ENCODE results near the gene GATM.

The GATM gene

DNA sequence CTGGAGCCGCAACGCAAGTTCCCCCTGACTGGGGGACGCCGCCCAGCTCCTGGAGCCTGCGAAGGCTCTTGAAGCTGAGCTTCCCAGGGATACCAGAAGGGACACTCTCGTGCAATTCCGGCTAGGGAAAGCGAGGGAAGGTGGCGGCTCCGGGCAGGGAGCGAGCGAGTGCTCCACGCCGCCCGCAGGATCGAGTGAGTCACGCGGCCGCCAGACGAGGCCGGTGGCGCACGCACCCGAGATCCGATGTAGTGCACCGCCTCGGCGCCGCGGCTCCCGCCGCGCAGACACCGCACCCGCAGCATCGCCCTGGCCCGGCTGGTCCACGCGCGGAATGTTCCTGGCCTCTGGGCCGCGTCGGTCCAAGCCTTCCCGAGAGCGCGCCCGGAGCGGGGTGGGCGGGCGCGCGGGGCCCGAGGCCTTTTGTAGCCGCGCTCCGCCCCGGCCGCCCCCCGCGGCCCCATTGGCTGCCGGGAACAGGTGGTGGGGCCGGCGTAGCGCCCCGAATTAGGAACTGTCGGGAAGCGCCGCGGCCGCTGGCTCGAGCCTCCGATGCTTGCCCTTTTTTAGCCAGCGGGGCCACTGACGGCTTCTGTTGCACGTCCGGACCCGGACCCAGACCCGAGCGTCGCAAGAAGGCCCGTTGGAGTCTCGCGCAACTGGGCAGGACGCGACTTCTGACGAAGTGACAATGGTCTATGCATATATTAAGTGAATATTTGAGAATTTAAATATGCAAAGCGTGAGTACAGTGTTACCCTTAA, at the start of gene GATM:
TSS of gene GATM (minus strand) at position 396 of the 764 bp plus-strand sequence. CDS start at position 305, 91 bp downstream.
- peak; percentile 43 for DNase-seq

GRCh38 chr15:45427085-45427484, 48.7 kb upstream of the GATM start:
- no peak for DNase-seq

GRCh38 chr15:45425135-45425534, 46.8 kb upstream of the GATM start:
- no peak for DNase-seq

DNA sequence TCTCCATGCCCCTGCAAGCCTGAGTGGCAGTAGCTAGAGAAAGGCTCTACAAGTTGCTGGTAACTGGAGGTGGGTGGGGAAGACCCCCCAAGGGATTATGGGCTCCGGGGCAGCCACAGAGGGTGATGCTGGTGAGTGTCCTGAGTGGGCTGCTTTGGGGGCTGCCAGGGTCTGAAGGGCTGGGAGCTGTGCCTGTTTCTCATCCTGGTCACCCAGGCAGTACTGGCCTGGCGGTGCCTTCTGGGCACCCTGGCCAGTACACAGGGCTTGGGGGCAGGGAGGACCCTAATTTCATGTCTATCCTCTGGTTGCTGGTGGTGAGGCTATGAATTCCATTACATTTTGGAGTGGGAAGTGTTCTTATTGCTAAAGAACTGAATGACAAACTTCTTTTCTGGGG, 46.1 kb upstream of the GATM start:
- DNase-seq: no peak

- no peak for DNase-seq
Measured at GRCh38 chr15:45417303-45417950, 39.1 kb upstream of the GATM start.

DNA sequence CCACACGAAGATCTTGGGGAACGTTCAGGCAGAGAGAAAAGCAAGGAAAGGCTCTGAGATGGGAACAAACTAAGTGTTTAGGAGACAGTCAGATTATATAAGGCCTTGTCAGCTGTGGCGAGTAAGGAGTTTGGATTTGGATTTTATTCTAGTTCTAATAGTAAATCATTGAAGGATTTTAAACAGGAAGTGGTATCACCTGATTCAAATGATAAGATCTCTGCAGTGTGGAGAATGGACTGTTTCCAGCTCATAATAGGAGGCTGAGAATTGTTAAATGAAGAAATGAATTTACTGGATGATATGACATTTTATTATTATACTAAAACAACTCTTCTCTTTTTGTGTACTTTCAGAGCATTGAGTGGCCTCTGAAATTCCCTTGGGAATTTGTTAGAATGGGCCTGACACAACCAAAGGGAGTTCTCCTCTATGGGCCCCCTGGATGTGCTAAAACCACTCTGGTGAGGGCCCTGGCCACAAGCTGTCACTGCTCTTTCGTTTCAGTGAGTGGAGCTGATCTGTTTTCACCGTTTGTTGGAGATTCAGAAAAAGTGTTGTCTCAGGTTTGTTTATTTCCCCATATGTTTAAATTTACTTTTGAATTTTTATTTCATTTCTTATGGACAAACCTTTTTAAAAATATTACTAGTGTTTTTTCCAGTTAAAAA, 36.0 kb upstream of the GATM start:
- DNase-seq: no peak

GRCh38 chr15:45409596-45409995, 31.3 kb upstream of the GATM start:
- DNase-seq: no peak

DNA sequence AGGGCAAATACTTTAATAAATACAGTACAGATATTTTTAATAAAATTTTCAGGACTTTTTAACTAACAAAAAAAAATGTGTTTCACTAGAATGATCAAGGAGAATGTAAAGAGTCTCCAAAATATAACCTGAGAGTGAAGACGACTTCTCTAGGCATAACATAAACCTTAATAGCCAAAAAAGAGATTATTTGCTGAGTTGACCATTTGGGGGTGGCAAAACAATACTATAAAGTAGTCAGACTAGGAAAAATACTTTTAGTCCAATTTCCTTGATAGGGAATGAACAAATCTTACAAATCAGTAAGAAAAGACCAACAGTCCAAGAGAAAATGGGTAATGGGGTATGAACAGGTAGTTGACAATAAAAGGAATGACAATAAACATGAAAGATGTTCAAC, 29.4 kb upstream of the GATM start:
- no peak for DNase-seq

DNA sequence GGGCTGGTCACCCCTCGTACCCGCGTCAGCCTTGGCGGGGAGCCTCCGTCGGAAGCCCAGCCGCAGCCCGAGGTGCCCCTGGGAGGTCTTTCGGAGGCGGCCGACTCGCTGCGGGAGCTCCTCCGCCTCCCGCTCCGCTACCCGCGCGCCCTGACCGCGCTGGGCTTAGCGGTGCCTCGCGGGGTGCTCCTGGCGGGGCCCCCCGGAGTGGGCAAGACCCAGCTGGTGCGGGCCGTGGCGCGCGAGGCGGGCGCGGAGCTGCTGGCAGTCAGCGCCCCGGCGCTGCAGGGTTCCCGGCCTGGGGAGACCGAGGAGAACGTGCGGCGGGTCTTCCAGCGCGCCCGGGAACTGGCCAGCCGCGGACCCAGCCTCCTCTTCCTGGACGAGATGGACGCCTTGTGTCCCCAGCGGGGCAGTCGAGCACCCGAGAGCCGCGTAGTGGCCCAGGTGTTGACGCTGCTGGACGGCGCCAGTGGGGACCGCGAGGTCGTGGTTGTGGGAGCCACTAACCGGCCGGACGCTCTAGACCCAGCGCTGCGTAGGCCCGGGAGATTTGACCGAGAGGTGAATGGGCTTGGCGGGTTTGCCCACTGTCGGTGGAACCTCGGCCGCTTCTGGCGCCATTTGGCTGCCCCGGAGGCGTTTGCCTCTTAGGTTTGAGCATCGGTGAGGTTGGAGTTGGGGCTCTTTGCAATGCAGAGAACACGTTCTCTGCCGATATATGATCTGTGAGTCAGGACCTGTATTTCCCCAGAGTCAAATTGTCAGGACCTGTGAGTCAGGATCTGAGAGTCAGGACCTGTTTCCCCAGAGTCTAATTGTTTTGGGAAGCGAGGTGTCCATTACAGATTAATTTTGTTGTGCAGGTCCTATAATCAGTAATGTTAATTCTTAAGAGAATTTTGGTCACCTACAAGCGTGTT, 24.9 kb upstream of the GATM start:
- peak; percentile 51 for DNase-seq

DNA sequence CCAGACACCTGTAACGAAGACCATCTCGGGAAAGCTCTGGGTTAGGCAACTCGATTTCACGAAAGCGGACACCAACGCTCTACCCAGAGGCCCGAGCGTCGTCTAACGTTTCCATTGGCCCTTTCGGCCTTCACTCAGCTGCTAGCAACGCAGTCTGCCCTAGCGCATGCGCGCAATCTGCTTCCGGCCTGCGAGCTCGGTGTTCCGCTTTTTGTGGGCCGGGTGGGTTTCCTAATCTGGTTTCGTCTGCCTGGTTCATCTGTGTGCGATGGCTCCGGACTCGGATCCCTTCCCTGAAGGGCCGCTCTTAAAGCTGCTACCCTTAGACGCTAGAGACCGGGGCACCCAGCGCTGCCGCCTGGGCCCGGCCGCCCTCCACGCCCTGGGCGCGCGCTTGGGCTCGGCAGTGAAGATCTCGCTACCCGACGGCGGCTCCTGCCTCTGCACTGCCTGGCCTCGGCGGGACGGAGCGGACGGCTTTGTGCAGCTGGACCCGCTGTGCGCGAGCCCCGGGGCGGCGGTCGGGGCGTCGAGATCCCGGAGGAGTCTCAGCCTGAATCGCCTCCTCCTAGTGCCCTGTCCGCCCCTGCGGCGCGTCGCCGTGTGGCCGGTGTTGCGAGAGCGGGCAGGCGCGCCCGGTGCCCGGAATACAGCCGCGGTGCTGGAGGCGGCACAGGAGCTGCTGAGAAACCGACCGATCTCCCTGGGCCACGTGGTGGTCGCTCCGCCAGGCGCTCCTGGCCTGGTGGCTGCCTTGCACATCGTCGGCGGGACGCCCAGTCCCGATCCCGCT, 24.0 kb upstream of the GATM start:
- DNase-seq: peak; percentile 95

DNA sequence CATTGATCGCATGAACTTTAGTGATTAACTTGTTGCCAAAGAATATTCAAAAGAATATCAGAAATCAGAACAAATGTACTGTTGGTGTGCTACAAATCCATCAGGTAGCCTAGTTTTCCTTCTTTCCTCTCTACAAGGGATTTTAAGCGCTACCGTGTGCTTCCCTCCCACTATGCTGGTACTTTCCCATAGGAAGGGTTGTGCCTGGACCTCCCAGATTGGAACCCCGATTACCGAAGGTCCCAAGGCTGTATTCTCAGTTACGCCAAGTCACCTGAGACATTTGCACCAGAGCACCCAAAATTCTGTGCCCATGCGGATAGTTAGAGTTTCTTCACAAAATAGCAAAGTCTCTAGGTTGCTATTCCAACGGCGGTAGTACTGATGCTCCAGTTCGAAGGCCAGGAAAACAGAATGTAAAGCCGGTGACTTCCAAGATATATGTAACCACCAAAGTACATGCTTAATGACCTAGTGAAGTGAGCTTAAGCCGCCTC, 23.4 kb upstream of the GATM start:
- peak; percentile 16 for DNase-seq

- peak; percentile 60 for DNase-seq
Measured at GRCh38 chr15:45399381-45400212, 21.3 kb upstream of the GATM start.

GRCh38 chr15:45397116-45397665, 18.8 kb upstream of the GATM start:
- DNase-seq: no peak

GRCh38 chr15:45395943-45396342, 17.6 kb upstream of the GATM start:
- no peak for DNase-seq

DNA sequence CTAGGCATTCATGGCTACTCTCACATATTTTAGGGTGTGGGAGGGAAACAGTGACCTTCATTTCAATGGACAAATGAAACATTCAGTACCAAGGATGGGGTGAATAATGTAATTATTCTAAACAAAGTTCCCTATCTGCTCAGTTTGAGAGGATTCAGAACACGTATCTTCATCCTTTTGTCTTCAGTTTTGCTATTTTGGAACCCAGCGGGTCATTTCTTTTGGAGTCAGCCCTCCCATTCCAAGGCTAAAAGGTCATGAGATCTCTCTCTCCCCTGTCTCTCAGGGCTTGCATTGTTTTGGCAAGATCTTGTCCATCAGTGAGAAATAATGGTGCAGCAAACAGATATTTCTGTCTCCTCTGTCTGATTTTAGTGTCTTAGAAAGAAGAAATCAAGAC, 16.3 kb upstream of the GATM start:
- DNase-seq: no peak

GRCh38 chr15:45393851-45394250, 15.5 kb upstream of the GATM start:
- no peak for DNase-seq

GRCh38 chr15:45392584-45392855, 14.2 kb upstream of the GATM start:
- no peak for DNase-seq

- DNase-seq: no peak
Measured at GRCh38 chr15:45391746-45392583, 13.6 kb upstream of the GATM start.

DNA sequence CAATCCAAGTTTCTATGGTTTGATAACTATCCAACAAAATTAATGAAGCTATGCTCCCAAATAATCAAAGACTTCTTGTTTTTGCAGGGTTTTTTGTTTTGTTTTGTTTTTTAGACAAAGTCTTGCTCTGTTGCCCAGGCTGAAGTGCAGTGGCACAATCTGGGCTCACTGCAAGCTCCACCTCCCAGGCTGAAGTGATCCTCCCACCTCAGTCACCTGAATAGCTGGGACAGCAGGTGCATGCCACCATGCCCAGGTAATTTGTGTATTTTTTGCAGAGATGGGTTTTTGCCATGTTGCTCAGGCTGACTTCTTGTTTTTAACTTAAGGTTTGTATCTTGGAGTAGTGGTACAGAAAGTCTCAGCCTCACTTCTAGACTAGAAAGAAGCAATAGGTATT, 11.0 kb upstream of the GATM start:
- no peak for DNase-seq

Measured in NCI-H526 treated with DMSO at 0.1 percent for 48 hours (cell line).